GM12873 (cell line): ENCODE results near the gene UBE2S.
A peak's percentile ranks its signal among the peaks of the same experiment; 100 is the strongest.

Experiments used
- CTCF ChIP-seq: IDR thresholded peaks from 2 replicates; pipeline ENCODE4 v1.5.1; 2012; ENCODE audit warnings: low read depth, mild to moderate bottlenecking, moderate library complexity, low read length, control low read depth; ENCODE audit not compliant: insufficient read depth; ENCODE audit errors: missing control alignments

The UBE2S gene

GRCh38 chr19:55387736-55388497 is 19.7 kb downstream of the UBE2S start:
- TF ChIP-seq CTCF: no peak

DNA sequence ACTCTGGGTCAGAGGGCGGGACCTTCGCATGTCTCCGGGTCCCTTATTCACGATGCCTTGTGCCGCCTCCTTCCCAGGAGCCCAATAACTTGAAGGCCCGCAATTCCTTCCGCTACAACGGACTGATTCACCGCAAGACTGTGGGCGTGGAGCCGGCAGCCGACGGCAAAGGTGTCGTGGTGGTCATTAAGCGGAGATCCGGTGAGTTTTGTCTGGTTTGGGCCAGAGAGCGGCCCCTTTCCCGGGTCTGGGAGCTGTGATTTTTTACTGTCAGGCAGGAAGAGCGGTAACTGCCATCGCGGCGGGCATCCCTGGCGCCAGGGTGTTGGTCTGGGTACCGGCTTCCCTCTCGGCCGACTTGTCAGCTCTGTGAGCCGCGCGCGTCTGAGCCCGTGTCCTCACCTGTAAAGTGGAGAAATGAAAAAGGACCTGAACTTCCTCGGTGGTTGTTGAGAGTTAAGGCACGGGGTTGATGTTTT is 21.1 kb downstream of the UBE2S start:
- no peak for TF ChIP-seq CTCF

GRCh38 chr19:55385724-55386492 is 21.7 kb downstream of the UBE2S start, which contains the start of gene RPL28:
RPL28 (plus strand) TSS chr19:55385932; CDS start chr19:55386358, 426 bp downstream.
- TF ChIP-seq CTCF: no peak

DNA sequence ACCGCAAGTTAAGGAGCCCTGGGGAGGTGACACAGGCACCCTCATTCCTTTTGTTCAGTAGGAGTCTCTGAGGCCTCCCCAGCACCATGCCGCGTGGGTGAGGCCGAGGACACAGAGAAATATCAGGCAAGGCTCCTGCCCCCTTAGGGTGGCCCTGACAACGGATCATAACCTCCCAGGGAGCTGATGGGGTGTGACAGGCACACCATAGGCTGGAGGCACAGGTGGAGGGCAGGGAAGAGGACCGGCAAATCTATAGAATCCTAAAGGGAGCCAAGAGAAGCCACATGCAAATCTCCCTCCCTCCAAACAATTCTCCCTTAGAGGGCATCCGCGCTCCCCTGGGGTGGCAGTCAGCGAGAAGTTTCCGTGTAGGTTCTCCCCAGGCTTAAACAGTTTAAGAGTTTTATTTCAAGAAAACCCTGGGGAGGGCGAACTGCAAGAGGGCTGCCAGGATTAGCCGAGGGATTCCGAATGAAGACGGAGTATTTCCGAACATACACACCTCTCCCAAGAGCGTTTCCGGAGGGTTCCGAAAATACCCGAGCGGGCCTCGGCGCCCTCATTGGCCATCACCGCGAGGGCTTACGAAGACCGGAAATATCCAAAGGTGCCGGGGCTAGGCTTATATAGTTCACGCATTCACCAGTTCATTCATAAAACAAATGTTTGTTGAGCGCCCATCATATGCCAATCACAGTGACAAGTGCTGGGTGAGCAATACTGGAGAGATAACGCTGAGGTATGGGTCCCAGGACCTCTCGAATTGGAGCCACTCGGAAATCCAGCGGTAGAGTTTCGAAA is 22.5 kb downstream of the UBE2S start:
- no peak for TF ChIP-seq CTCF

DNA sequence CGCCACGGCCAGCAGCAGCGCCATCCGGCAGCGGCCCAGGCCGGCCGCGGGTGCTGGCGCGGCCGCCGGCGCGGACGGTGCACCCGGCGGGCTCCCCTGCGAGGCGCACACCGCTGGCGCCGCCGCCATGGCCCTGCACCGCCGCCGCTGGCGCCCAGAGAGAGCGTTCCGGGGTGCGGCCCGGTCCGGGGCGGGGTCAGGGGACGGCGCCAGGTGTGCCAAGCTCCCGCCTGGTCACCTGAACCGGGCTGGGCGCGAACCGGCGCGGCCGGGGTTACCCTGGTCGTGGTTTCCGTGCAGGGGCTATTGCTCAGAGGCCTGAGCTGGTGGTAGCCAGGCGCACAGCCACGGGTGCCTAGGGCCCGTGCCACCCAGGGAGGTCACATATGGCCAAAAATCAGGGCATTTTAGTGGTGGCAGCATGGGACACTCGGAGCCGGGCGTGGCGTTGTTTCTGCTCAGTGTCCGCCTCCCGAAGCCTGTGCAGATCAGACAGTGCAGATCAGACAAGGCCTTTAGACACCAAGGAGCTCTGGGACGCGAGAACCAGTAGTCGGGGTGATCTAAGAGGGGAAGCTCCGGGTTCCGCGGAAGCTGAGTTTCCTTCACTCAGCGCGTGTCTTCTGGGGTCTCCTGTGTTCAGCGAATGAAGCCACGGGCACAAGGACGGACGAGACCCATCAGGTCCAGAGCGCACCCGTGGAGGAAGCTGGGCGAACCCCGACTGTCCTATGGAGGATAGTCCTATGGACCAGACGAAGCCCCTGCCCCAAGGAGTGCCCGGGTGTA is 23.3 kb downstream of the UBE2S start, which contains the start of gene TMEM238:
TSS of gene TMEM238 (minus strand) at position 162 of the 789 bp plus-strand sequence. CDS start at position 129, 33 bp downstream.
- no peak for TF ChIP-seq CTCF

DNA sequence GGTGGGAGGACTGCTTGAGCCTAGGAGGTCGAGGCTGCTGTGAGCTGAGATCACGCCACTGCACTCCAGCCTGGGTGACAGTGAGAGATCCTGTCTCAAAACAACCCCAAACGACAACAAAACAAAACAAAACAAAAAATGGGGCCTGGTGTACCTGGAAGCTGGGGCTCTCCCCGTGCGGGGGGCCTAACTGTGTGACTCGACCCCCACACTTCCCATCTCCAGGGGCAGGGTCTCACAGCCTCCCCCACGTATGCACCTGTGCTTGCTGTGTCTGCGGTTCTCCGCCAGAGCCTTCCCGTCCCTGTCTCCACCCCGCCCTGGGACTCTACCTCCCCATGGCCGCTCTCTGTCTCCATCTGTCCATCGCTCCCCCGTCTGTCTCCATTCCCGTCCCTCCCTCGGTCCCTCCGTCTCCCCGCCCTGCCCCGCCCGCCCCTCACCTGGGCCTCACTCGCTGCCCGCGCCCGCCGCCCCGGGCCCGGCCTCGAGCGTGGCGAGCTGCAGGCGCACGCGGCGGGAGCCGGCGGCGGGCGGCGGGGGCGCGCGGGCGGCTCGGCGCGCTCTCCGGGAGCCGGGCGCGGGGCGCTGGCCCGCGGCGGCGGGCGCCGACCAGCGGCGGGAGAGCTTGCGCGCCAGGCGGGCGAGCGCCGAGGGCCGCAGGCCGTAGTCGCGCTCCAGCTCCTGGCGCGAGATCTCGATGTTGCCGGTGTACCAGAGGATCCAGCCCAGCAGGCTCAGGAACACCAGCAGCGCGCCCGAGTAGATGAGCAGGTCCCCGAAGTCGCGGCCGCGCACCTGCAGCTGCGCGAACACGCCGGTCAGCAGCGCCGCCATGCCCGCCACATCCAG is 24.1 kb downstream of the UBE2S start:
- peak; percentile 31 for TF ChIP-seq CTCF
